Dermis blood vessel endothelial cell (primary cell): ENCODE measurements around the gene AGPAT3. TPM values are rescaled to one million over a fixed set of nuclear protein-coding genes. Genes with fewer than 3 reads are reported as not detected.

Source experiments
- DNase-seq: peaks from one replicate; pipeline ENCODE4 v3.0.0; 2010
- total RNA-seq: library from RNA; depleted of rRNA; stranded (reverse); fragments of >200 nt; gene quantifications from 2 replicates; pipeline ENCODE4 v1.2.3, GENCODE V29; 2014

Gene AGPAT3
- total RNA-seq, 1 donor from 2014 or later: 56.8 TPM

DNA sequence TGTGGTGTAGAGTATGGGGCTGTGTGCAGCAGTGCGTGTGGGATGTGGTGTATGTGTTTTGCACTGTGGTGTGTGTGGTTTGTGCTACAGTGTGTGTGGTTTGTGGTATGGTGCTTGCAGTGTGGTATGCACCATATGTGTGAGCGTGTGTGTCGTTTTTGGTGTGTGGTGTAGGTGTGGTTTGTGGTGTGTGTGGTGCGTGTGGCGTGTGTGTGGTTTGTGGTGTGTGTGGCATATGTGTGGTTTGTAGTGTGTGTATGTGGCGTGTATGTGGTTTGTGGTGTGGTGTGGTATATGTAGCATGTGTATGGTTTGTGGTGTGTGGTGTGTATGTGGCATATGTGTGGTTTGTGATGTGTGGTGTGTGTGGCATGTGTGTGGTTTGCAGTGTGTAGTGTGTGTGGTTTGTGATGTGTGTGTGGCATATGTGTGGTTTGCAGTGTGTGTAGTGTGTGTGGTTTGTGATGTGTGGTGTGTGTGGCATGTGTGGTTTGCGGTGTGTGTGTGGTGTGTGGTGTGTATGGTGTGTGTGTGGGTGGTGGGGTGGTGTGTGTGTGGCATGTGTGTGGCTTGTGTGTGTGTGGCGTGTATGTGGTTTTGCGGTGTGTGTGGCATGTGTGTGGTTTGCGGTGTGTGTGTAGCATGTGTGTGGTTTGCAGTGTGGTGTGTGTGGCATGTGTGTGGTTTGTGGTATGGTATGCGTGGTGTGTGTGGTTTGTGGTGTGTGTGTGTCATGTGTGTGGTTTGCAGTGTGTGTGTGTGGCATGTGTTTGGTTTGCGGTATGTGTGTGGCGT lies 93.5 kb downstream of the AGPAT3 start:
- no peak for DNase-seq

DNA sequence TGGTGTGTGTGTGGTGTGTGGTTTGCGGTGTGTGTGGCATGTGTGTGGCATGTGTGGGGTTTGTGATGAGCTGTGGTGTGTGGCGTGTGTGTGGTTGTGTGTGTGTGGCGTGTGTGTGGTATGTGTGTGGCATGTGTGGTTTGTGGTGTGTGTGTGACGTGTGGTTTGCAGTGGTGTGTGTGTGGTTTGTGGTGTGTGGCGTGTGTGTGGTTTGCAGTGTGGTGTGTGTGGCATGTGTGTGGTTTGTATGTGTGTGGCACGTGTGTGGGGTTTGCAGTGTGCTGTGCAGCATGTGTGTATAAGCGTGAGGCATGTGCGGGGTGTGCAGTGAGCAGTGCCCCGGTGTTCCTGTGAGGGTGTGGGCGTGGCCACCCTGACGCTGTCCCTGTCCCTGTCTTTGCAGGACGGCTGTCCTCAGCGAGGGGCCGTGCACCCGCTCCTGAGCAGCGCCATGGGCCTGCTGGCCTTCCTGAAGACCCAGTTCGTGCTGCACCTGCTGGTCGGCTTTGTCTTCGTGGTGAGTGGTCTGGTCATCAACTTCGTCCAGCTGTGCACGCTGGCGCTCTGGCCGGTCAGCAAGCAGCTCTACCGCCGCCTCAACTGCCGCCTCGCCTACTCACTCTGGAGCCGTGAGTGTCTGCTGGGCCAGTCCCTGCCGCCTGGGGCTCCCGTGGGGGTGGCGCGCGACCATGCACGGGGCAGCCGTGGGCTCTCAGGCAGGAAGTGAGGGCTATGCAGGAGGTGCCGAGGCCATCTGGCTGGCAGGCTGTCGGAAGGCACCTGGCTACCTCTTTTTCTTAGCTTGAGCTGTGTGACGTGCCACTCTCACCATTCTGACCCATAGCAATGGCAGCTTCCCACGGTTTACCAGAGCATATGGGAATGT lies 94.5 kb downstream of the AGPAT3 start:
- DNase-seq: no peak

DNA sequence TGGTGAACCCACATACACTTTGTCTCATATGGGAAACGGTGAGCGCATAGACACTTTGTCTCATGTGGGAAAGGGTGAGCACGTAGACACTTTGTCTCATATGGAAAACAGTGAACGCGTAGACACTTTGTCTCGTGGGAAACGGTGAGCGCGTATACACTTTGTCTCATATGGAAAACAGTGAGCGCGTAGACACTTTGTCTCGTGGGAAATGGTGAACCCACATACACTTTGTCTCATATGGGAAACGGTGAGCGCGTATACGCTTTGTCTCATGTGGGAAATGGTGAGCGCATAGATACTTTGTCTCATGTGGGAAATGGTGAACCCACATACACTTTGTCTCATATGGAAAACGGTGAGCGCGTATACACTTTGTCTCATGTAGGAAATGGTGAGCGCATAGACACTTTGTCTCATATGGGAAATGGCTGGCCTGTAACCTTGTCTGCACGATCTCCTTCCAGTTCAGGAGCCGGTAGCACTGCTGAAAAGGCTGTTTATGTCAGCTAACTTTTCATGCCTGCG lies 96.4 kb downstream of the AGPAT3 start:
- no peak for DNase-seq

DNA sequence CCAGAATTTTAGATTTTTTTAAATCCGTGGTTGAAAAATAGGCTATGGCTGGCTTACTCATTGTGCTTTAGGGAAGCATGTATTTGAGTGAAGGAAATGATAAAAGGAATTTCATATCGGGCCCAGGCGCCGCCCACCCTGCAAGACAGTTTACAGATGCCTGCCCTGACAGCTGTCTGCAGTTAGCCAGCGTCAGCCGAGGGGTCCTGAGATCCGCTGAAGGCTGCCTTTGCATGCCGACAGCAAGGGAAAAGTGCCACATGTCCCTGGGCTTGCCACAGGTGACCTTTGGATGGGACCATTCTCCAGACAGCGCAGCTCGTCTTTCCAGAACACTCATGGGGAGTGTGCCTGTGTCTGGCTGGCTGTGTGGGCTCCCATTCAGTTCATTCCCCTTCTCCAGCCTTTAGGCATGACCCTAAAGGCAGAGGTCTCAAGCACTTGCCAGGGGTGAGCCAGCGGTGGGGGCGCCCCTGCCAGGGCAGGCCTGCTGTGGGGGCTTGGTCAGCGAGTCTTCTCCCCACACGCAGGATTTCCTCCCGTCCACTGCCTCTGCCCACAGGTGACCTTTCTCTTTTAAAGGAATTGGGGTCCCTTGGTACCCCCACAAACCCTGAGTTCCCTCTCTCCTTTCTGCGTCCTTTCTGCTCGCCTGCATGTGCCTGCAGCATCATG lies 101.0 kb downstream of the AGPAT3 start:
- DNase-seq: no peak

DNA sequence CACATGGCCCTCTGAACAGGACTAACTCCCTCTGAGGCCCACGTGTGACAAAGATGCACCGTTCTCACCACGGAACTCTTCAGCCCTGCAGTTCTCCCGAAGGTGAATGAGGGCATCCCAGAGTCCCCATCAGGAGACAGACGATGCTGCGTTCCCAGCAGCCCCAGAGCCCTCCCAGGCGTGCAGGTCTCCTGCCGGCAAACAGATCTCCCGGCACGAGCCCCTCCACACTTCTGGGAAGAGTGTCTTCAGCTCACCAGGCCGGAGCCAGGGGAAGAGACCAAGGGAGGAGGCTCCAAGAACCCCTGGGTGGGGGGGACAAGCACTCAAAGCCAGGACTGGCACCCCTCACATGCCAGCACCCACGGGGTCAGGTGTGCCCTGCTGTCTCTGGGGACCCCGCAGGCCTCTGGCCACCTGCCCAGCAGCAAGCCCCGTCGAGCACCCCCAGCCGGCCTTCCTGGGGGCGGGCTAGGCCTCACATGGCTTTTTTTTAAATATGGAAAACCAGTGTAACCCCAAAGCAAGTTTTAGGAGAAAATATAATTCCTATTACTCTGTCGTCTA lies 102.0 kb downstream of the AGPAT3 start:
- no peak for DNase-seq

DNA sequence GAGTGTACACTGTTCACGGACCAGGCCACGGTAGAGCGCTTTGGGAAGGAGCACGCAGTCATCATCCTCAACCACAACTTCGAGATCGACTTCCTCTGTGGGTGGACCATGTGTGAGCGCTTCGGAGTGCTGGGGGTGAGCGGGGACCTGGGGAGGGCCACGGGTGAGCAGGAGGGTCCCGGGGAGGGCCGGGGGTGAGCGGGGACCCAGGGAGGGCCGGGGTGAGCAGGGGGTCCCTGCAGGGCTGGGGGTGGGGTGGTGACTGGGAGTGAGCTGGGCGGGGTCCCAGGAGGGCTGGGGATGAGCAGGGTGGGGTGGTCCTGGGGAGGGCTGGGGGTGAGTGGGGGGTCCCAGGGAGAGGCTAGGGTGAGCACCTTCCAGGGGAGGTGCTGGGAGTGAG lies 103.0 kb downstream of the AGPAT3 start:
- no peak for DNase-seq

DNA sequence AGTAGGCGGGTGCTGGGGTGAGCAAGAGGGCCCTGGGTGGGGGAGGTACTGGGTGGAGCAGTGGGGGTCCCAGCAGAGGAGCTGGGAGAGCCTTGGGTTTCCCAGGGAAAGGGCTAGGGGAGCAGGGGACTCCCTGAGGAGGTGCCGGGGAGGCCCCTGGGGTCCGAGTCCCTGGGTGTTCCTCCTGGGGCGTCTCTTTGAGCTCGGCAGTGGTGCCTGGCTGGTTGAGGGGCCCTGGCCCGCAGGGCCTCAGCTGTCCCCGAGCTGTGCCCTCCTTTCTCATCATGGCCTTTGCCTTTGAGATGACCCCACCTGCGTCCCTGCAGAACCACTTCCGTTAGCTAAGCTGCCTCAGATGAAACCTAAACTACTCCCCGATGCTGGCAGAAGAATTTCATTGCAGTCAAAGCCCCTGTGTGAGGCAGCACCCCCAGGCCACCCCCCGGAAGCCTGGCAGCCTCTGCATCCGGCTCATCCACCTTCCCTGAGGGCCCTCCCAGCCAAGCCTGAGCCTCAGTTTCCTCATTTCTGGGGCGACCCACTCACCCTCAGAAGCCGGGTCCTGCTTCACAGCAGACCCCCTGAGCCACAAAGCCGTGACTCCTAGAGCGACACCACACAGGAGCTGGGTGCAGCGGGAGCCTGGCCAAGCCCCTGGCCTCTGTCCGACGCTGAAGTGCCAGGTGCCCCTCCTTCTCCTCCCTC lies 103.5 kb downstream of the AGPAT3 start:
- no peak for DNase-seq

DNA sequence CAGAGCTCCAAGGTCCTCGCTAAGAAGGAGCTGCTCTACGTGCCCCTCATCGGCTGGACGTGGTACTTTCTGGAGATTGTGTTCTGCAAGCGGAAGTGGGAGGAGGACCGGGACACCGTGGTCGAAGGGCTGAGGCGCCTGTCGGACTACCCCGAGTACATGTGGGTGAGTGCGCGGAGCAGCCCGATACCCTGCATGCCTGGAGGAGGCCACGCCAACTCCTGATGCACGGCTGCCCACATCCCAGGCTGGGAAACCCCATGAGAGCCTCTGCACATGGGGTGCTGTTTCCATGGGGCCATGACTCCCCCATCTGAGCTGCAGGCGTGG lies 104.1 kb downstream of the AGPAT3 start:
- no peak for DNase-seq

DNA sequence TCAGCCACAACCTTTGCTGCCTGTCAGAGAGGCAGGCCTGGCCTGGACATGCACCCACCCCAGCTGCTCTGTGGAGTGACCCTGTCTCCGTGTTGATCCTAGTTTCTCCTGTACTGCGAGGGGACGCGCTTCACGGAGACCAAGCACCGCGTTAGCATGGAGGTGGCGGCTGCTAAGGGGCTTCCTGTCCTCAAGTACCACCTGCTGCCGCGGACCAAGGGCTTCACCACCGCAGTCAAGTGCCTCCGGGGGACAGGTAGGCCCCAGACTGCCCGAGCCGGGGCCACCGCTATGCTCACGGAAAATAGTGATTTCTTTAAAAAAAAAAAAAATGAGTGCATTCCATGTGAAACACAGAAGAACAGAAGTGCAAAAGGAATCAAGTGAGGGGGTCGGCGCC lies 105.5 kb downstream of the AGPAT3 start:
- no peak for DNase-seq

DNA sequence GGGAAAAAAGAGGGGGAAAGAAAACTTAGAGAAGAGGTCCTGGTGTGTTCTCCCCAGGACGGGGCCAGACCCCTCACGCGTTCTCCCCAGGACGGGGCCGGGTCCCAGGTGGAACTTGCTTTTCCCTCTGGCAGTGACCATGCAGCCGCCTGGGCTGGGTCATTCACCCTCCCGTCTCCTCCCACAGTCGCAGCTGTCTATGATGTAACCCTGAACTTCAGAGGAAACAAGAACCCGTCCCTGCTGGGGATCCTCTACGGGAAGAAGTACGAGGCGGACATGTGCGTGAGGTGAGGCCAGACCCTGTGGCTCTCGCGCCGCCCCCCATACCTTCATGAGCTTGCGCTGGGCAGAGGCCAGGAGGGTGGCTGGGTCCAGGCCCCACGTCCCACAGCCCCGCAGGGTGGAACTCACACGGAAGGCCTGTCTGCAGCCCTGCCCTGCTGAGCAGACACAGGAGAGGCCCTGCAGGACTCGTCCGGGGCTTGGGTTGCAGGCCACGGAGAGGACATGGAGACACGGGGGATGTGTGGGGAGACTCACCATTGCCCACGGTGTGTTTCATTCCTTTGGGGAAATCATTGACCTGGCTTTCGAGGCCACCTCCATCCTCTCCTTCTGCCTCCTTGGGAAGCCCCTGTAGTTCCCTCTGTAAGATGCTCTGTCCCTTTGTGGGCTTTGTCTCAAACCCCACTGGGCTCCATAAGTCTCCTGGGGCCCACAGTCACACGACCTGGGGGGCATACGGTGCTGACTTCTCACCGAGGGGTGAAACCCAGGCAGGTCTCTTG lies 106.4 kb downstream of the AGPAT3 start:
- DNase-seq: no peak

DNA sequence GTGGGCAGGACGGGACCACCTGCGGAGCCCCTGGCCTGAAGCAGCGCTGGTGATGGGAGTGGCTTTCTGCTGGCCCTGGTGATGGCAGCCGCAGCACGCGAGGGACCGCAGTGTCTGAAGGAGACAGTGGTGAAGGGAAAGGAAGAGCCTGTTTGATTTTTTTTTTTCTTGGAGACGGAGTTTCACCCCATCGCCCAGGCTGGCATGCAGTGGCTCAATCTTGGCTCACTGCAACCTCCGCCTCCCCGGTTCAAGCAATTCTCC lies 106.9 kb downstream of the AGPAT3 start:
- DNase-seq: no peak

DNA sequence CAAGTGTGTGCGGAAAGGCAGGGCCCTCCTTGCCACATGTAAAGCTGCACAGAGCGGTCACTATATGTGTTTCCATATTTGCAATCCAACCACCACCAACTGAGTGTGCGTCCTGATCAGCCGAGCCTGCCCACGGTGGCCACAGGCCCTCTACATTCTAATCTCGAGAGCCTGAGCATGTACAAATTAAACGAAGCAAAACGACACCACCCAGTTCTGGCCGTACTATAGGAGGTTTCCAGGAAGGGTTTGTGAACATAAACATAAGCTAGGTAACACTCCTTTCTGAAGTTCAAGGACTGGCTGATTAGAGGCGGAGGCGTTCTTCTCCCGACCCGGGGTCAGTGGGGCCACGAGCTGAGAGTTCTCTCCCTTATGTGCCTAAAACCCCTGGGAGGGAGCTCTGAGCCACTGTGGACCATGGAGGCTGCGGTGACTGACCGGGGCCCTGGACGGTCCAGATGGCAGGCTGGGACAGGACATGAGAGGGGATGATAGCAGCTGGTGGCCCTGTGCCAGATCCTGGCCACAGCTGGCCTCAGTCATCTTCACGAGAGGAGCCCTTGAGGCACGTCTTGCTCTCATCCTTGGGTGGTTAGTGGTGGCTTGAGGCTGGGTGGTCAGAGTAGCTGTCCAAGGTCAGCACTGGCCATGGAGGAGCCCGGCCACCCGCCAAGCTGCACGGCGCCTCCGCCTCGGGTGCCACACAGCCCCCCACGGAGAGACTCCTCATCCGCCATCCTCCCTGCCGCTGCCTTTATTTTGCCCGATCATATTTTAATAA lies 108.0 kb downstream of the AGPAT3 start:
- no peak for DNase-seq

DNA sequence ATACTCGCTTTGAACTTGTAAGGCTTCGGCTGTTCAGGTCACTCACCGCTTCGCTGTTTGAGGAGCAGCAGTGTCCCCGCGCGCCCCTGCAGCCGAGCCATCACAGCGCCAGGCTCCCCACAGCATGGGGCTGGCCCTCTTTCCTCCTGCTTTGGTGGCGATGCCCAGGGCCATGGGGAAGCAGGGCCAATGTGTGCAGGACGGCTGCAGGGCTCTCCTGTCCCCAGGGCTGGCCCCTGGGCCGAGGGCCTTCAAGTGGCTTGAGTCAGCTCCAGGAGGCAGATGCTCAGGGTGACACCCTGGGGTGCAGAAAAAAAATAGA lies 108.6 kb downstream of the AGPAT3 start:
- no peak for DNase-seq

DNA sequence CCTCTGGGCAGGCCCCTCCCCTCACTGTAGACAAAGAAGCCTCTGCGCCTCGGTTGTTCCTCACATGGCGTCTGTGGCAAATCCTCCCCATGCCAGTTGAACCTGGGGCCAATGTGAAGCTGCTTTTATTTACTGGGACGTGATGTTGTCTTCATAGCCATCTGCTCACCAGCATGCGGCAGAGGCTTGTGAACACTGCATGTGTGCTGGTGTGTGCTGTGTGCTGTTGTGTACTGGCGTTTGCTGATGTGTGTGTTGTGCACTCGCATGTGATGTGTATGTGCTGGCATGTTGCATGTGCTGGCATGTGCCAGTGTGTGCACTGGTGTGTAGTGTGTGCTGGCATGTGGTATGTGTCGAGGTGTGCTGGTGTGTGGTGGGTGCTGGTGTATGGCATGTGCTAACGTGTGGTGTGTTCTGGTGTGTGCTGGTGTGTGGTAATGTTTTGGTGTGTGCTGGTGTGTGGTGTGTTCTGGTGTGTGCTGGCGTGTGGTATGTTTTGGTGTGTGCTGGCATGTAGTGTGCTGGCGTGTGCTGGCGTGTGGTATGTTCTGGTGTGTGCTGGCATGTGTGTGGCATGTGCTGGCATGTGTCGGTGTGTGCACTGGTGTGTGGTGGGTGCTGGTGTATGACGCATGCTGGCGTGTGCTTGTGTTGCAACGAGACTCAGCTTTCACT lies 109.9 kb downstream of the AGPAT3 start:
- DNase-seq: no peak

DNA sequence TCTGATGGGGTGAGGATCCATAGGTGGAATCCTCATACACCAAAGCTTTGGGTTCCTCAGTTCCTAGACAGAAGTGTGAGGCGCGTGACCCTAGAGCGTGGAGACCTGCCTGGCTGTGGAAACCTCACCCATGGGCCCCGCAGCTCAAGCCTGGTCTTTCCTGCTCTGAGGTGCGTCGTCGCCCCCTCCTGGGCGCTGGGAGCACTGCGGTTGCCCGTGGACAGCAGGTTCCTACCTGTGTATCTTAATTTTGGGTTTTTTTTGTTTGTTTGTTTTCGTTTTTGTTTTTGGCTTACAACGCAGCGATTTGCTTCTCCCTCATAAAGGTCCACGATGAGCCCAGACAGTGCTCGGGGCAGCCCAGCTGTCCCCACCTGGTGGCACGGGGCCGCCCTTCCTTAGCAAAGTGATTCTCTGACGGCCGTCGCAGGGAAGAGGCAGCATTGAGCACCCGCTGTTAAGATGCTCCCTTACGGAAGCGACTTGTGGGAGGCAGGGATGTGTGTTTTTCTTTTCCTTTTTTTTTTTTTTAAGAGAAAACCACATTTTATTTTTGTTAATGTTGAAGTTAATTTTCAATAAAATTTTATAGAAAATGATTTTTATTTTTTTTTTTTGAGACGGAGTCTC lies 110.6 kb downstream of the AGPAT3 start:
- peak; percentile 80 for DNase-seq

DNA sequence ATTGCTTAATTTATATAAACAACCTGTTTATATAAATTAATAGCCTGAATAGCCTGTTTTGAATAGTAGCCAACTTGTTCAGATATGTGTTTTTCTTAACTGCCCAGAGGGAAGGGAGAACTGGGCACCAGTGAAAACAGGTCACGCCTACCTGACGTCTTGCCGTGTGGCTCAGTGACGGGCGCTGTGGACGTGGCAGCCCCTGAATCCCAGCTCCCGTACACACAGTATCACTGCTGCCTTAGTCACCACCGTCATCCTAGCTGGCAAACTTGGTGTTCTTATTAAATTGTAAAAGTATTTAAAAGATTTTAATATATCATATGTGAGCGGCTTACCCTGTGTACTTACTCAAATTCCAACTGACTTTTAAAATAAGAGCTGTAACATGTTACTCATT lies 111.6 kb downstream of the AGPAT3 start:
- DNase-seq: no peak

DNA sequence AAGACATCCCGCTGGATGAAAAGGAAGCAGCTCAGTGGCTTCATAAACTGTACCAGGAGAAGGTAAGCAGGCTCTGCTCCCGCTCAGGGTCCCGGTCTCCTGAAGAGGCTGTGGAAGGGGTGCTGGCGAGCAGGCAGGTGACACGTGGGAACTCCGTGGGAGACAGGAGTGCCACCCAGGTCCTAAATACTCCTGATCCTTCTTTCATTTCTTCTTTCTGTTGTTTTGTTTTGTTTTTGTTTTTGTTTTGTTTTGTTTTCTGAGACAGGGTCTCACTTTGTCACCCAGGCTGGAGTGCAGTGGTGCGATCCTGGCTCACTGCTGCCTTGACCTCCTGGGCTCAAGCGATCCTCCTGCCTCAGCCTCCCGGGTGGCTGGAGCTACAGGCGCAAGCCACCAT lies 113.0 kb downstream of the AGPAT3 start:
- DNase-seq: no peak

DNA sequence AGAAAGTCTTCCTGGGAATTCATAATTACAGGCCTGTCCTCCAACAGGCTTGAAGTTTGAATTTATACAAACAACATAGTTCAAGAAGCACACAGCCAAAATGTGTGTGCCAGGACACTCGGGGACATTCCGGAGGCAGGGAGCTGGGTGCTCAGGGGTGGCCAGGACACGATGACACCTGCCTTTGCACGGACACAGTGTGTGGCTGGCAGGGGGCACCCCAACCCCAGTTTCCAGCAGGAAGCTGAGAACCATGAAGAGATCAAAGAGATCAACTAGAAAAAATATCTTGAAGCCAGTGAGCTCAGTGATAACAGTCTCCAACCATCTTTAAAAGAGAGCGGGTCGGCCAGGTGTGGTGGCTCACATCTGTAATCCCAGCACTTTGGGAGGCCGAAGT lies 114.6 kb downstream of the AGPAT3 start:
- no peak for DNase-seq

DNA sequence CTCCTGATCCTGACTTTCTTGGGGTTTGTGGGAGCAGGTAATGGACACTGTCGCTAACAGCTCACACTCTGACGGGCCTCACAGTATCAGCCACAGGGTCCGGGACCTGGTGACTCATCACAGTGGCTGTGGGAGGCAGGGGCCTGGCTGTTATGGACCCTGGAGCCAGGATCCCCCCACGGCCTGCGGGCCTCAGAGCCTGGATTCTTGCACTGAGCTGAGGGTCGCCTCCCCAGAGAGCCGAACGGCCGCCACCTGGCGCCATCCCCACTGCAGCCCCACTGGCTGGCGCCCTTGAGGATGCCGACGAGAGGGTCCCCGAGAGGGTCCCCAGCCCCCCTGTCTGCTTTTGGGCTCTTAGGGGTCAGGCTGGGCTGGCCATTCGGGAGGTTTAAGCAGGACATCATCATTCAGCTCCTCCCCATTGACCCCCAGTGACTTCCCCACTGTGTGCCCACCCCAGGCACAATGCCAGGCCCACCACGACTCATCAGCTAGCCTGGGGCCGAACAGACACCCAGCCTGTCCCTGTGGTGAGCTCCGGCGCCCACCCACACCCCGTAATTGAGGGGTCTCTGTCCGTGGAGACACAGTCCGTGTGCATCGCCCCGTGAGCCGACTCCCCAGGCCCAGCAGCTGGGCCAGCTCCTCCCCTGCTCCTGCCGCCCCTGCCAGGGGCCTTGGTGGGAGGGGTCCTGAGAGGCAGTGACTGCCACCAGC lies 116.3 kb downstream of the AGPAT3 start:
- no peak for DNase-seq
